ENCODE measurements around the gene CHST11. TPM values are rescaled to one million over a fixed set of nuclear protein-coding genes. Genes with fewer than 3 reads are reported as not detected.

Gene CHST11
- total RNA-seq, 2 experiments from 2014 or later, result 53.4 to 53.6 TPM

DNA sequence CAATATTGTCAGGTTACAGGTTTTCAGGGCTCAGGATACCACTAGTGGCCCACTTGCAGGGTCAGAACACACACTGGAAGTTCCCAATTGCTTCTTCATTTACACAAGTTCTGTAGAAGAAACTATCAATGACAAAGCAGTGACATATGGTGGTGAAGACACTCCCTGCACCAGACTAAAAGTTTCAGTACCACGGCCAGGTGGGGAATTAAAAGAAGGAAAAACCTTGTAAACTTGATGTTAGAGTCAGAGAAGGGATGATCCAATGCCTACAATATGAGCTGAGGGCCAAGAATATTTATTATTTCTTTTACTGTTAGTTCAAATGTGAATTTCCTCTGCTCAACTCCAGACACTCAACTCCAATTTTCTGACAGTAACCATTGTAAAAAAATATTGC is 31.8 kb upstream of the CHST11 start:
- no peak overlapping the region for H3K4me3 Mint-ChIP-seq
- ATAC-seq (ENCODE audit: poor library complexity) (no peak), DNase-seq (no peak)
- peaks cover 0 to 8% of the 10 kb centered on the region in 2 experiments for H3K9me3 ChIP-seq (ENCODE audit: control insufficient read depth in 1 of 2, insufficient read depth in 1 of 2, low read length in 2 of 2)
- ChIA-PET POLR2A (no interaction called here), CTCF (no interaction called here)
- H3K4me1 ChIP-seq (ENCODE audit: insufficient read depth, low read length), result no peaks in the 10 kb centered on the region
- TF ChIP-seq, protein P1, sequence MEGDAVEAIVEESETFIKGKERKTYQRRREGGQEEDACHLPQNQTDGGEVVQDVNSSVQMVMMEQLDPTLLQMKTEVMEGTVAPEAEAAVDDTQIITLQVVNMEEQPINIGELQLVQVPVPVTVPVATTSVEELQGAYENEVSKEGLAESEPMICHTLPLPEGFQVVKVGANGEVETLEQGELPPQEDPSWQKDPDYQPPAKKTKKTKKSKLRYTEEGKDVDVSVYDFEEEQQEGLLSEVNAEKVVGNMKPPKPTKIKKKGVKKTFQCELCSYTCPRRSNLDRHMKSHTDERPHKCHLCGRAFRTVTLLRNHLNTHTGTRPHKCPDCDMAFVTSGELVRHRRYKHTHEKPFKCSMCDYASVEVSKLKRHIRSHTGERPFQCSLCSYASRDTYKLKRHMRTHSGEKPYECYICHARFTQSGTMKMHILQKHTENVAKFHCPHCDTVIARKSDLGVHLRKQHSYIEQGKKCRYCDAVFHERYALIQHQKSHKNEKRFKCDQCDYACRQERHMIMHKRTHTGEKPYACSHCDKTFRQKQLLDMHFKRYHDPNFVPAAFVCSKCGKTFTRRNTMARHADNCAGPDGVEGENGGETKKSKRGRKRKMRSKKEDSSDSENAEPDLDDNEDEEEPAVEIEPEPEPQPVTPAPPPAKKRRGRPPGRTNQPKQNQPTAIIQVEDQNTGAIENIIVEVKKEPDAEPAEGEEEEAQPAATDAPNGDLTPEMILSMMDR (IDR thresholded peaks at IDR 0.05), result no peak
- H3K27ac ChIP-seq (ENCODE audit: low read depth in 1 of 2, low read length in 2 of 2), result no peak overlapping the region
- no peak overlapping the region for H3K27ac Mint-ChIP-seq
- no peaks in the 10 kb centered on the region for H3K9me3 Mint-ChIP-seq
- intact Hi-C loops (cut with DNase I, micrococcal nuclease), result no loop called here
- no peaks in the 10 kb centered on the region for H3K36me3 Mint-ChIP-seq (ENCODE audit: low read depth)
- H3K27me3 ChIP-seq (ENCODE audit: control insufficient read depth in 1 of 2, insufficient read depth in 2 of 2, low read length in 2 of 2), result no peaks in the 10 kb centered on the region
- no peak overlapping the region for H3K4me3 ChIP-seq (ENCODE audit: low read length)
- H3K36me3 ChIP-seq (ENCODE audit: insufficient read depth, low read length), result no peaks in the 10 kb centered on the region
- no peaks in the 10 kb centered on the region for H3K27me3 Mint-ChIP-seq
- H3K4me1 Mint-ChIP-seq (ENCODE audit: low read depth), result no peaks in the 10 kb centered on the region

- H3K4me3 Mint-ChIP-seq, result no peak overlapping the region
- Histone ChIP-seq H3K4me3 (ENCODE audit: low read length) (no peak overlapping the region), H3K9me3 (ENCODE audit: control insufficient read depth in 1 of 2, insufficient read depth in 1 of 2, low read length in 2 of 2) (peaks cover 0 to 8% of the 10 kb centered on the region in 2 experiments), H3K27ac (ENCODE audit: low read depth in 1 of 2, low read length in 2 of 2) (no peak overlapping the region), H3K4me1 (ENCODE audit: insufficient read depth, low read length) (no peaks in the 10 kb centered on the region), H3K27me3 (ENCODE audit: control insufficient read depth in 1 of 2, insufficient read depth in 2 of 2, low read length in 2 of 2) (no peaks in the 10 kb centered on the region), H3K36me3 (ENCODE audit: insufficient read depth, low read length) (no peaks in the 10 kb centered on the region)
- H3K9me3 Mint-ChIP-seq, result no peaks in the 10 kb centered on the region
- no peak for DNase-seq
- no peaks in the 10 kb centered on the region for H3K36me3 Mint-ChIP-seq (ENCODE audit: low read depth)
- intact Hi-C loops (cut with DNase I, micrococcal nuclease), result no loop called here
- CTCF ChIA-PET, result no interaction called here
- POLR2A ChIA-PET, result no interaction called here
- H3K27ac Mint-ChIP-seq, result no peak overlapping the region
- TF ChIP-seq, protein P1 (IDR thresholded peaks at IDR 0.05), result no peak
- H3K4me1 Mint-ChIP-seq (ENCODE audit: low read depth), result no peaks in the 10 kb centered on the region
- H3K27me3 Mint-ChIP-seq, result no peaks in the 10 kb centered on the region
- ATAC-seq (ENCODE audit: poor library complexity), result no peak
Observed at GRCh38 chr12:104425614-104426013, 31.1 kb upstream of the CHST11 start.

DNA sequence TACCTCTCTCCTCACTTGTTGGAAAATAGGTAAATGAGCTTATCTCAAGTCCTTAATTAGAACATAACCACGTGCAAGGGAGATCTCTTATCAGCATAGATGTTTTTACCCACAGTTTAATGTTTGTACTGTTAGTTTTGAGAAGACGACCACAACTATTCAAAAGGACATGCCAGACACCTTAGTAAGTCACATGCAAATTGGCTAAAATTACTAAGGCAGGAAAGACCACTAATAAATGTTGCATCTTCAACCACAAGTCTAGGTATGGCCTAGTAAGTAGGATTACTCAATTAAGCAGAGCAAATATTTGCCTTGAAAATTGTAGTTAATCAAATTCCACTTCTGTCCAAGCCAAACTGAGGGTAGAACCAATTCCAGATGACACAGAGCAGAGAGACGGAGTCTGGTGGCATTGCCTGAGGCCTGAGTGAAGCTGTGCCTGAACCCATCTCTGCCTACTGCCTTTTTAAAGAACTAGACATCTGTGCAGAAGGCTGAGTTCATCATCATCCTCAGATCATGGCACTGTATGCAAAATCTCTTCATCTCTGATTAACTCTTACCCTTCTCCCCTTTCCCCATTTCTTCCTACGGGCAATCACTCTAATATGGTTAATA is 29.7 kb upstream of the CHST11 start:
- no peak for ATAC-seq (ENCODE audit: poor library complexity)
- no peak overlapping the region for H3K27ac Mint-ChIP-seq
- CTCF ChIA-PET, result no interaction called here

More for the DNA sequence above, 29.7 kb upstream of the CHST11 start:
- no peak overlapping the region for H3K27ac ChIP-seq (ENCODE audit: low read depth in 1 of 2, low read length in 2 of 2)
- H3K27me3 Mint-ChIP-seq, result no peaks in the 10 kb centered on the region
- intact Hi-C loops (cut with DNase I, micrococcal nuclease), result no loop called here
- POLR2A ChIA-PET, result no interaction called here
- H3K4me3 ChIP-seq (ENCODE audit: low read length), result no peak overlapping the region
- no peaks in the 10 kb centered on the region for H3K27me3 ChIP-seq (ENCODE audit: control insufficient read depth in 1 of 2, insufficient read depth in 2 of 2, low read length in 2 of 2)
- H3K36me3 Mint-ChIP-seq (ENCODE audit: low read depth), result no peaks in the 10 kb centered on the region
- DNase-seq, result no peak
- H3K4me1 ChIP-seq (ENCODE audit: insufficient read depth, low read length), result no peaks in the 10 kb centered on the region
- no peak overlapping the region for H3K4me3 Mint-ChIP-seq
- no peaks in the 10 kb centered on the region for H3K36me3 ChIP-seq (ENCODE audit: insufficient read depth, low read length)
- TF ChIP-seq, protein P1 (IDR thresholded peaks at IDR 0.05), result no peak
- no peaks in the 10 kb centered on the region for H3K4me1 Mint-ChIP-seq (ENCODE audit: low read depth)
- no peaks in the 10 kb centered on the region for H3K9me3 Mint-ChIP-seq
- H3K9me3 ChIP-seq (ENCODE audit: control insufficient read depth in 1 of 2, insufficient read depth in 1 of 2, low read length in 2 of 2), result peaks cover 0 to 8% of the 10 kb centered on the region in 2 experiments

Measured in CD4-positive, alpha-beta T cell (primary cell).